AML-193 (cell line): ENCODE data around the gene KATNB1.

Experiments
- DNase-seq, 2 experiments: peaks; one replicate each; lab custom pipeline; 2025; lab: John Stamatoyannopoulos, UW

The KATNB1 gene

GRCh38 chr16:57756424-57757325 lies 21.1 kb downstream of the KATNB1 start:
- DNase-seq: no peak

DNA sequence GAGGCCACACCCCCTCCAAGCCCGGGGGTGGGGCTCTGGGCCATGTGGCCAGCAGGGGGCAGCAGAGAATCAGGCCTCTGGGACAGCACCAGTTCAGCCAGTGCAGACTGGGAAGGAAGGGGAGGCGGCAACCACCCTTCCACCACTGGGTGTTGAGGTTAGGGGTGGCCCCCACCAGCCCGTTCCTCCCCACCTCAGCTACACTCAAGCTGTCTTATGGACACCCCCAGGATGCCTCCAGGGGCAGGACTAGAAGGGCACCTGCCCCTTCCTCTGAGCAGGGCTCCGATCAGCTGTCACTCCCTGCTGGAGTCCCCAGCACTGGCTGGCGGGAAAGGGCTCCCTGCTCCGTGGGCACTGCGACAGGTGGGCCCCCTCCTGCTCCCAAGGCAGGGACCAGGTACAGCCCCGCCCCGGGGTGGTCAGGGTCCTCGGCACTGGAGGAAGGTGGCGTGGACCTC lies 21.8 kb downstream of the KATNB1 start:
- peak; percentile 40 to 42 for DNase-seq

GRCh38 chr16:57757883-57758282 lies 22.3 kb downstream of the KATNB1 start:
- DNase-seq: no peak

DNA sequence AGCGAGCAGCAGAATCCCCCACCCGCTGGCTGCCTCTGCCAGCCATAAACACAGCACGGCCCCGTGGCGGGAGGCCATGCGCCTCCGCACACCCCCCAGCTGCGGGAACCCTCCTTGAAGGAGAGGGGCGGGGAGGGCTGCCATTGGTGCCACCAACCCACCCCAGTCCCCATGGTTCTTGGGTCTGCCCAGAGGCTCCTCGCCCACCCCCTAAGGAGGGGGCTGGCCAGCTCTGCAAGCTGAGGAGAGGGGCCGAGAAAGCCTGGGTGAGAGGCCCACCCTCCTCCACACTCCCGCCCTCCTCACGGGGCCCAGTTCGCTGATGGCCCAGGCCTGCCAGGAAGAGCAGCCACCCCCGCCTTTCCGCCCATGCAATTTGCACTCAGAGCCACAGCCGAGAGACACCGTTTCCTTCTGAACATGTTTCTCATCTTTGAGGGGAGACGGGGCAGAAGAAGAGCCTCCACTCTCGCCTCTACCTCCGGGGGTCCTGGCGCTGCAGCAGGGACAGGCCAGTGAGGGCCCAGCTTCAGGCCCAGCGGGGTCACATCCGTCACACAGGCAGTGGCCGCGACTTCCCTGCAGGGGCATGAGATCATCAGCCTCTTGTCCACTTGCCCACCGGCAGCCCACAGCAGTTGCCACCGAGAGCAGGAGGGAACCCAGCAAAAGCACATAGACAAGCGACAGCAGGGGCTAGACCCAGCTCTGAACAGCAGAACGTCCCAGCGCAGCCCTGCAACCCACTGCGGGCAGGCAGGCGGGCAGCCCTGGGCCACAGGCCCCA lies 23.0 kb downstream of the KATNB1 start:
- no peak for DNase-seq

DNA sequence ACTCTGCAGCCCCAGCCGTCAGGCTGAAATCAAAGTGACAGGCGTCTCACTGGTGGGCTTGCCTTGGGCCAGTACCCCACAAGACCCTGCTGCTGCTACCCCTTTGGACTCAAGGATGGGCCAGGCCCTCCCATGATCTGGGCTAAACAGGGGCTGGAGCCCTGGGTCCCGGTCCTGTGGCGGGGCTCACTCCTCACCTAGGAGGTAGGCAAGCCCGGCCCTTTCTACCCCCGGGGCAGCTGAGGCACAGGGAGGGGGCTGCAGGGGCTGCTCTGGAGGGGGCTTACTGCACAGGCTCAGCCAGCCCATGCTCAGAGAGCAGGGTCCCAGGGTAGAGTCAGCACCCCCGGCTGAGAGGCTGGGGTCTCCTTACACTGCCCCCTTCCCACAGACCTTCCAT lies 23.6 kb downstream of the KATNB1 start:
- no peak for DNase-seq

GRCh38 chr16:57759541-57760356 lies 24.2 kb downstream of the KATNB1 start:
- no peak for DNase-seq

GRCh38 chr16:57760357-57761160 lies 25.0 kb downstream of the KATNB1 start:
- DNase-seq: no peak

GRCh38 chr16:57761301-57761700 lies 25.7 kb downstream of the KATNB1 start:
- DNase-seq: no peak

DNA sequence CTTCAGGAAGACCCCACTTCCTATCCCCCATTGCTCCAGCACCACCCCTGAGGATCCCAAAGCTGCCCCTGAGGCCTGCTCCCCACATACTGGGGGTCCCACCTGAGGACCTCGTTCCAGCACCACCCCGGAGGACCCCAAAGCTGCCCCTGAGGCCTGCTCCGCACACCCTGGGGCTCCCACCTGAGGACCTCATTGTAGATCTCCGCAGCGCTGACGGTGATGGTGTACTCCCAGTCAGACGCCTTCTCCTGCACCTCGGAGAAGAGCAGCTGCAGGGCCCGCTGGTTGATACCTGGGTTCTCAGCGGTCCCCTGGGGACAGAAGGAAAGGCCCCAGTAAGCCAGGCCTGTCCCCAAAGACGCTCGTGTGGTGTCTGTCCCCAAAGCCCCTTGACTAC lies 26.4 kb downstream of the KATNB1 start:
- no peak for DNase-seq

DNA sequence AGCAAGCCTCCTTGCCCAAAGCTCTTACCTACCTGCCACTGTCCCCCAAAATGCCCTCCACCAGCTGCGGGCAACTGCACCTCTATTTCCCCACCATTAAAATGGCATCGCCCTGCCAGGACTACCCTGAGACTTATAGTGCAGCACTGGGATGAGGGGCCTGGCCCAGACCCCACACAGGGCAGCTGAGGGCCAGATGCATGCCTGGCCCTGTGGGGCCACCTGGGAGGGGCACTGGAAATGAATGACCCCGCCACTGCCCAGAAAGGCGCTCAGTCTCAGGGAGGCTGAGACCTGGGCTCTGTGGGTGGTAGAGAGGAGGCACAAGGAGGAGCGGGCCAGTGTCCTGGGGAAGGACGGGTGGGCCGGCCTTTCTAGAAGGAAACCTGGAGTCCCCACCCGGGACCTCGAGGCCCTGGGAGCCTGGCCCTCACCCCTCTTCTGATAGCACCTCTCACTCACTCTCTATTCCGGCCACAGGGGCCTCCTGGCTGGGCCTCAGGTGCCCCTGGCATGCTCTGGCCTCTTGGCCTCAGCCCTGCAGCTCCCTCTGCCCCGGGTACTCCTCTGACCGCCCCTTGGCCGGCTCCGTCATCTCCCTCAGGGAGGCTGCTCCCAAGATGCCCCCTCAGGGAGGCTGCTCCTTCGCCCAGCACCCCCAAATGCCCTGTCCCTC lies 26.9 kb downstream of the KATNB1 start:
- no peak for DNase-seq

DNA sequence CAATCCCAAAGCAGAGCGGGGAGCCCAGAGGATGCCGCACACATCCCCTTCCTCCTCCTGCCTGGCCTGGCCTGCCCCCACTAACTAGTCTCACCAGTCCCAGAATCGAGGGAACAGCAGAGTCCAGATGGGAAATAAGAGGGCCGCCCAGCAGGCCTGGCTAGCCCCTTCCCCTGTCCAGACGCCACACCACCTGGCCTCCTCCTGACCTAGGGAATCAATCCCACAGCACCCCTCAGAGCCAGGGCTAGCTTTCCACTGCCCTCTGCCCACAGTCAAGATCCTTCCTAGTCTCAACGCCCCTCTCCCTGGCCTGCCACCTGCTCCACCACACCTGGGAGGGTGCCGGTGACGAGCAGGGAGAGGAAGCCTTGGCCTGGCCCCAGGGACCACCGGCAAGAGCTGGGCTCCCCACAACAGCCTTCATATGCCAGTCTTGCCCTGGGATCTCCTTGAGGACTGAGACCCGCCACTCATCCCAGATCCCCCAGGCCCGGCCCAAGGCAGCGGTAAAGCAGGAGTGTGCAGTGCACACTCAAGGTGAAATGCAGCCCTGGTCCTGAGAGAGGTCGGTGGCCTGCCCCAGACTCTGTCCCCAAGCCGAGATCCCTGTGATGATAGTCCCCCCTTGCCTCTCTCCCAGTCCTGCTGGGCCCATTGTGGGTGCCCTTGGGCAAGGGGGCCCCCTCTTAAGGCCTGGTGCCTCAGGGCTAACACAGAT lies 27.9 kb downstream of the KATNB1 start:
- no peak for DNase-seq

DNA sequence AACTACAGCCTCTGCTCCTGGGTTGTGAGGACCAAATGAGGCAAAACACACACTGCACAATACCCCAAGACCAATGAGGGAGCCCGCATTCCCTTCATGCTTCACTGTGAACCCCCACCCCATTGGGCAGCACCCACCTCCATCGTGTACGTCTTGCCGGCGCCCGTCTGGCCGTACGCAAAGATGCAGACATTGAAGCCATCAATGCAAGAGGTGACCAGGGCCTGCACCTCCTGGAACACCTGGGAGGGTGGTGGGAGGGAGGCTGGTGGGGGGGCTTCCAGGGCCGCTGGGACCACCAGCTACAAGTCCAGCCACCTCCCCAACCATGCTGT lies 28.4 kb downstream of the KATNB1 start:
- no peak for DNase-seq

- DNase-seq: no peak
Observed at GRCh38 chr16:57764341-57765159, 29.0 kb downstream of the KATNB1 start.

- DNase-seq: no peak
Observed at GRCh38 chr16:57765160-57765728, 29.7 kb downstream of the KATNB1 start.

DNA sequence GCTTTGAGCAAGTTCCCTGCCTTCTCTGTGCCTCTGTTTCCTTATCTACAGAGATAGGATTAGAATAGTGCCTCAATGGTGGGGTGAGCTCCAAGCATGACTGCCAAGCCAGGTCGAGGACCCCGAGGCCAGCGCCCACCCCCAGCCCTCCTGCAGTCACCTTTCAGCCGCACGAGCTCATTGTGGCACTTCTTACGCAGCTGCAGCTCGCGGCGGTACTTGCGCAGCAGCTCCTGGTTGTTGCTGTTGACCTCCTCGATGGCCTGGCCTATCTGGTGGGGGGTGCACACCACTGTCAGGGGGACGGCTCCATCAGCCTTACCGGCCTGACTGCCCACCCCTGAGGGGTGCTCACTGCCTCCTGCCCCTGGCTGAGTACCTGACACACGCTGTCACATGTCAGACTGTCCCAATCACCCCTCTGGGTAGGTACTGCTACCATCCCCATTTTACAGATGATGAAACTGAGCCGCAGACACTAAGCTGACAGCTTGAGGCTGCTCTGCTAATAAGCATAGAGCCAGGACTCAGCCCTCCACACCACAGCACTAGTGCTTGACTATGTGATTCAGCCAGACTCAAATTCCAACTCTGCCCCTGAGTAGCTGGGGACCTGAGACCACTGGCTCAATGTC lies 31.3 kb downstream of the KATNB1 start:
- no peak for DNase-seq

DNA sequence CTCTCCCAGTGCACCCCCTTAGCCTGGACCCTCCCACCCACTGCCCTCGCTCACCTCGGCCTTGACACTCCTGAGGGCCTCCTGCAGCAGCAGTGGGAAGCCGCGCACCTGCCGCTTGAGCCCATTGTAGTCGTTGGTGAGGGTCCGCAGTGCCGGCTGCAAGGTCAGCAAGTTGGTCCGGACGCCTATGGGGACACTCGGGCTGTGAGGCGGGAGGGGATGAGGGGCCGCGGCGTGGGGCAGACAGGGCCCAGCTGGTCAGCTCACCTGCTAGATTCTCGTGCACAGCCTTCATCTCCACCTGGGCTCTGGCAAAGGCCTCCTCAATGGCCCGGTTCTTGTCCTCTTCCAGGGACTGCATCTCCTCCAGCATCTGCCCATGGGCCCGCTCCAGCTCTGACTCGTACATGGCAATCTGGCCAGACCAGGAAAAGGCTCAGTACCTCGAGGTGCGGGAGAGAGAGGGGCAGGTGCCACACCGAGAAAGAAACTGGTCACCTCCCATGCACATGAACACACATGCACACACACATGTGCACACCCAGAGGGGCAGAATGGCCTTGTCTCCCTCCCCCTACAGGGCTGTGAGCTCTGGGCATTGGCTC lies 34.1 kb downstream of the KATNB1 start:
- no peak for DNase-seq

- no peak for DNase-seq
Observed at GRCh38 chr16:57770361-57770760, 34.8 kb downstream of the KATNB1 start.

GRCh38 chr16:57771141-57771785 lies 35.7 kb downstream of the KATNB1 start:
- no peak for DNase-seq
